Measurements from ENCODE around the gene SIN3A. TPM values are rescaled to one million over a fixed set of nuclear protein-coding genes. Genes with fewer than 3 reads are reported as not detected.
"Not testable (repeated sequence)": the region's sequence is repeated elsewhere in the genome, so short reads cannot be mapped to it uniquely, and the experiment has no call there.

The SIN3A gene
- total RNA-seq, 1 experiment from 2014 or later: 24.9 TPM

DNA sequence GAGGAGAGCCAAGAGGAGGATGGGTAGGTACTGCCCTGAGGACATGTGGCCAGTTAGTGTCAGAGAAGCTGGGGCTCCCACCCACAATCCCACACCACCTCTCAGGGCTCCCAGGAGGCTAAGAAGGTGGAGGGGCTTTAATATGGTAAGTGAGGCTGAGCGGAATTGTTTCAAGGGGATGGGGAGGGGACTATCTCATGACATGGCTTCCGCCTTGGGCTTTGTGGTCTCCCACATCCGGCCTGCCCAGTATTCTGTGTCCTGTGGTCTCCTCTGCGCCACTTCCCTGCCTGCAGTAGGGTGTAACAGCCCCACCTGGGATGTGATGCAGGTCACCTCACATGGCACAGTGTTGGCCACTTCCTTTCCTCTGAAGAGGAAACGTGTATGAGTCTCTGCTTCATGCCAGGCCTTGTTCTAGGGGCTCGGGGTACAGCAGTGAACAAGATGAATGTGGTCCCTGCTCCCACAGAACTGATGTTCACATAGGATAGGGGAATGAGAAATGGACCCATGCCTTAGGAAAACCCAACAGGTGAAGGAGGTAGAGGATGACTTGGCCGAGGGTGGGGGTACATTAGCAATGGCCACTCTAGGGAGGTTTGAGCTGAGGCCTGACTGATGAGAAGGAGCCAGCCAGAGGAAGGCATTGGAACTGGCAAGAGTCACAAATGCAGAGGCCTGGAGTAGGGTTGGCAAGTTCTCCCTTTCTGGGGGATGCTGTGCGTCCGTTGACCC is 101.5 kb downstream of the SIN3A start:
- no peaks in the 10 kb centered on the region for H3K36me3 ChIP-seq (ENCODE audit: low read depth, low read length)
- BruUV-seq (replicated peaks): no TSS peak
- H3K9ac ChIP-seq (ENCODE audit: low read length): no peak overlapping the region
- ChIA-PET POLR2A (ENCODE audit: unreplicated experiment) (no interaction called here), CTCF (no interaction called here)
- H3K4me1 ChIP-seq (ENCODE audit: insufficient read depth, low read length): no peaks in the 10 kb centered on the region; the same call in 1 of the 2 replicates
- H3K9me2 ChIP-seq (replicated peaks; ENCODE audit: low read length): no peaks in the 10 kb centered on the region
- no peaks in the 10 kb centered on the region for H3F3A ChIP-seq (ENCODE audit: low read length, unreplicated experiment)
- no peak for ATAC-seq
- H2AFZ ChIP-seq (ENCODE audit: low read length): no peak overlapping the region
- no peaks in the 10 kb centered on the region for H3K9me3 ChIP-seq (ENCODE audit: low read length)
- no peaks in the 10 kb centered on the region for H3K27me3 ChIP-seq (ENCODE audit: low read length)
- H3K4me3 ChIP-seq (ENCODE audit: low read length): no peak overlapping the region
- no peak for TF ChIP-seq EZH2 (IDR thresholded peaks at IDR 0.05; ENCODE audit: low read length, unreplicated experiment)
- intact Hi-C loops (cut with micrococcal nuclease): no loop called here
- H4K20me1 ChIP-seq (ENCODE audit: low read length): no peaks in the 10 kb centered on the region
- no peak overlapping the region for H3K4me2 ChIP-seq (ENCODE audit: low read length)
- H3K27ac ChIP-seq (ENCODE audit: low read length): no peak overlapping the region
- no peak for DNase-seq
- H3K79me2 ChIP-seq (ENCODE audit: low read length): no peaks in the 10 kb centered on the region

DNA sequence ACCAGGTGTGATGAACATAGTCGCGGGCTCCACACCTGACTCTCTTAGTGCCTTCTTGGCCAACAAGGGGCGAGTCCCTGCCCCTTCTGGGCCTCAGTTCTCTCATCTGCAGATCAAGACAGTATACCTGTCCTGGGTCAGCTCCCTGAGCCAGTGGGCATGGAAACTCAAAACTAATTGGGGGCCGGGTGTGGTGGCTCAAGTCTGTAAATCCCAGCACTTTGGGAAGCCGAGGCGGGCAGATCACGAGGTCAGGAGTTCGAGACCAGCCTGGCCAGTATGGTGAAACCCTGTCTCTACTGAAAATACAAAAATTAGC is 102.2 kb downstream of the SIN3A start:
- H3K9me3 ChIP-seq (ENCODE audit: low read length); H3K27me3 ChIP-seq (ENCODE audit: low read length); CTCF ChIA-PET; H3K27ac ChIP-seq (ENCODE audit: low read length); H3K4me2 ChIP-seq (ENCODE audit: low read length); BruUV-seq (replicated peaks); H3K4me3 ChIP-seq (ENCODE audit: low read length); H3K9me2 ChIP-seq (replicated peaks; ENCODE audit: low read length); H3K79me2 ChIP-seq (ENCODE audit: low read length); POLR2A ChIA-PET (ENCODE audit: unreplicated experiment); H2AFZ ChIP-seq (ENCODE audit: low read length); H3K36me3 ChIP-seq (ENCODE audit: low read depth, low read length); DNase-seq; intact Hi-C loops (cut with micrococcal nuclease); H4K20me1 ChIP-seq (ENCODE audit: low read length); H3K9ac ChIP-seq (ENCODE audit: low read length); H3F3A ChIP-seq (ENCODE audit: low read length, unreplicated experiment); H3K4me1 ChIP-seq (ENCODE audit: insufficient read depth, low read length); ATAC-seq: not testable (repeated sequence)

DNA sequence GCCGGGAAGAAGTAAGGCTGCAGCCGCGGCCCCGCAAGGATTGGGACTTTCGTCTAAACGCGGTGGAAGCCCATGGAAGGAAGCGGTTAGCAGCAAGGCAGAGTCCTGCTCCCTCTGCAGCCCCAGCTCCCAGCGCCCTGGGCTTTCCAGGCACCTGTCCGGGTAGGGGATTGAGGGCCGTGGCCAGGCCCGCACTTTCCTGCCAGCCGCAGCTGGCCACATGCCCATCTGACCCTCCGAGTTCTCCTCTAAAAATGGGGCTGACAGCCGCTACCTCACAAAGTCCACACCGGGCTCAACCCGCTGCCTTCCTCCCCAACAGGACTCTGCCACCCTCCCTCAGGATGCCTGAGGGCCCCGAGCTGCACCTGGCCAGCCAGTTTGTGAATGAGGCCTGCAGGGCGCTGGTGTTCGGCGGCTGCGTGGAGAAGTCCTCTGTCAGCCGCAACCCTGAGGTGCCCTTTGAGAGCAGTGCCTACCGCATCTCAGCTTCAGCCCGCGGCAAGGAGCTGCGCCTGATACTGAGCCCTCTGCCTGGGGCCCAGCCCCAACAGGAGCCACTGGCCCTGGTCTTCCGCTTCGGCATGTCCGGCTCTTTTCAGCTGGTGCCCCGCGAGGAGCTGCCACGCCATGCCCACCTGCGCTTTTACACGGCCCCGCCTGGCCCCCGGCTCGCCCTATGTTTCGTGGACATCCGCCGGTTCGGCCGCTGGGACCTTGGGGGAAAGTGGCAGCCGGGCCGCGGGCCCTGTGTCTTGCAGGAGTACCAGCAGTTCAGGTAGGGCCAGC is 102.7 kb downstream of the SIN3A start:
- ChIA-PET POLR2A (ENCODE audit: unreplicated experiment) (no interaction called here), CTCF (no interaction called here)
- H3K36me3 ChIP-seq (ENCODE audit: low read depth, low read length): no peaks in the 10 kb centered on the region
- peak overlapping the region; percentile 34; the same call in 1 of the 2 replicates for H3K9ac ChIP-seq (ENCODE audit: low read length)
- no peak overlapping the region for H3K27ac ChIP-seq (ENCODE audit: low read length)
- peak overlapping the region; percentile 77 for H3K4me3 ChIP-seq (ENCODE audit: low read length)
- H2AFZ ChIP-seq (ENCODE audit: low read length): peak overlapping the region; percentile 88; the same call in 1 of the 2 replicates
- H3K9me2 ChIP-seq (replicated peaks; ENCODE audit: low read length): no peaks in the 10 kb centered on the region
- H3K27me3 ChIP-seq (ENCODE audit: low read length): no peaks in the 10 kb centered on the region
- no peaks in the 10 kb centered on the region for H3F3A ChIP-seq (ENCODE audit: low read length, unreplicated experiment)
- intact Hi-C loops (cut with micrococcal nuclease): no loop called here
- no peaks in the 10 kb centered on the region; the same call in 1 of the 2 replicates for H3K4me1 ChIP-seq (ENCODE audit: insufficient read depth, low read length)
- no peaks in the 10 kb centered on the region for H3K9me3 ChIP-seq (ENCODE audit: low read length)
- no peaks in the 10 kb centered on the region for H3K79me2 ChIP-seq (ENCODE audit: low read length)
- H3K4me2 ChIP-seq (ENCODE audit: low read length): peak overlapping the region; percentile 93
- TF ChIP-seq EZH2phosphoT487 (IDR thresholded peaks at IDR 0.05; ENCODE audit: borderline replicate concordance, low read length): no peak
- no peak for TF ChIP-seq EZH2 (IDR thresholded peaks at IDR 0.05; ENCODE audit: low read length, unreplicated experiment)
- TF ChIP-seq, protein P1, sequence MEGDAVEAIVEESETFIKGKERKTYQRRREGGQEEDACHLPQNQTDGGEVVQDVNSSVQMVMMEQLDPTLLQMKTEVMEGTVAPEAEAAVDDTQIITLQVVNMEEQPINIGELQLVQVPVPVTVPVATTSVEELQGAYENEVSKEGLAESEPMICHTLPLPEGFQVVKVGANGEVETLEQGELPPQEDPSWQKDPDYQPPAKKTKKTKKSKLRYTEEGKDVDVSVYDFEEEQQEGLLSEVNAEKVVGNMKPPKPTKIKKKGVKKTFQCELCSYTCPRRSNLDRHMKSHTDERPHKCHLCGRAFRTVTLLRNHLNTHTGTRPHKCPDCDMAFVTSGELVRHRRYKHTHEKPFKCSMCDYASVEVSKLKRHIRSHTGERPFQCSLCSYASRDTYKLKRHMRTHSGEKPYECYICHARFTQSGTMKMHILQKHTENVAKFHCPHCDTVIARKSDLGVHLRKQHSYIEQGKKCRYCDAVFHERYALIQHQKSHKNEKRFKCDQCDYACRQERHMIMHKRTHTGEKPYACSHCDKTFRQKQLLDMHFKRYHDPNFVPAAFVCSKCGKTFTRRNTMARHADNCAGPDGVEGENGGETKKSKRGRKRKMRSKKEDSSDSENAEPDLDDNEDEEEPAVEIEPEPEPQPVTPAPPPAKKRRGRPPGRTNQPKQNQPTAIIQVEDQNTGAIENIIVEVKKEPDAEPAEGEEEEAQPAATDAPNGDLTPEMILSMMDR (conservative IDR thresholded peaks at IDR 0.05; ENCODE audit: low read depth, low read length): no peak
- H4K20me1 ChIP-seq (ENCODE audit: low read length): no peaks in the 10 kb centered on the region
- BruUV-seq (replicated peaks): no TSS peak
- DNase-seq (no peak), ATAC-seq (peak; percentile 25)

Data from PC-3 (cell line).